GM19099 (cell line): Measurements from ENCODE around the gene TOLLIP.

Experiments
- POLR2A ChIP-seq: IDR thresholded peaks from 3 replicates; pipeline ENCODE4 v1.6.1; 2011; ENCODE audit warnings: low read depth; ENCODE audit not compliant: insufficient read length; ENCODE audit errors: extremely low read depth

TOLLIP gene

DNA sequence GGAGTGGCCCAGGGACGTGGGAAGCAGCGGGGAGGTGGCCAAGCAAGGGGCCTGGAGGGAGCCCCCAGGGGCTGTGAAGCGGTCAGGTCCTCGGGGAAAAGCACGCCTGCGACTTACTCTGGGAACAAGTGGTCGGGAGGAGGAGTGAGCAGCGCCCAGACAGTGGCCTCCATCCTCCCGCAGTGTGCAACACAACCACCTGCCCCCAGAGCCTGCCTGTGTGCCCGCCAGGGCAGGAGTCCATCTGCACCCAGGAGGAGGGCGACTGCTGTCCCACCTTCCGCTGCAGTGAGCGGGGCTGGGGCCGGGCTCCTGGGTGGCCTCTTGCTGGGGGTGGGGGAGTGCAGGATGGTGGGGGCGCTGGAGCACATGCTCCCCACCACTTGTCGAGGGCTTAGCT lies 51.5 kb downstream of the TOLLIP start:
- no peak for TF ChIP-seq POLR2A

GRCh38 chr11:1257366-1257765 lies 52.1 kb downstream of the TOLLIP start:
- TF ChIP-seq POLR2A: no peak

- no peak for TF ChIP-seq POLR2A
Observed at GRCh38 chr11:1256257-1257045, 53.0 kb downstream of the TOLLIP start.

GRCh38 chr11:1255151-1255550 lies 54.3 kb downstream of the TOLLIP start:
- TF ChIP-seq POLR2A: no peak

- no peak for TF ChIP-seq POLR2A
Observed at GRCh38 chr11:1254733-1255132, 54.7 kb downstream of the TOLLIP start.

DNA sequence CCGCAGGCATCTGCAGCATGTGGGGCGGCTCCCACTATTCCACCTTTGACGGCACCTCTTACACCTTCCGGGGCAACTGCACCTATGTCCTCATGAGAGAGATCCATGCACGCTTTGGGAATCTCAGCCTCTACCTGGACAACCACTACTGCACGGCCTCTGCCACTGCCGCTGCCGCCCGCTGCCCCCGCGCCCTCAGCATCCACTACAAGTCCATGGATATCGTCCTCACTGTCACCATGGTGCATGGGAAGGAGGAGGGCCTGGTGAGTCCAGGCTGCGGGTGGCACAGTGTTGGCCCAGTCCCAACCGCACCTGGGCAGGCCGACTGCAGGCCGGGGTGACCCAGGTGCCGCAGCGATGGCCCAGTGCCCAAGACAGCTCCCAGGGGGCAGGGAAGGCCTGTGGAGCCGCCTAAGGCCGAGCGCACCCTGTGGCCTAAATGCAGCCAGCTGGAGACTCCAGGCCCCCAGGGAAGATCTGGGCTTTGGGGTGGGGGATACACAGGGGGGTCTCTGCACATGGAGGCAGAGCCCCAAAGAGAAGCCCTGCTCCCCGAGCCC lies 55.3 kb downstream of the TOLLIP start:
- no peak for TF ChIP-seq POLR2A

DNA sequence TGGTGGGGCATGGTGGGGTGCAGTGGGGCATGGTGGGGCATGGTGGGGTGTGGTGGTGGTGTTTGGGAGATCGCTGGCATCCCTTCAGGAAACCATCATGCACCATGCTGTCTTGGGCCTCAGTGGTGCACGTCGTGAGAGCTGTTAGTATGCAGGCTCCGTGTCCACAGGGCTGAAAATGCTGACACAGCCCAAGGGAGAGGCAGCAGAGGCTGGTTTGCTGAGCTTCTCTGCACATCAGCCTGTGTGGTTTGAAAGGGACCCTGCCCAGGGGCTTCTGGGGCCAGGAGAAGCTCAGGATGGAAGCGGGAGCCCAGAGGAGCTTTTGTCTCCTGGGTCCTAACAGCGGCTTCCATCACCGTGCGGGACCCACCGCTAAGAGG lies 56.3 kb downstream of the TOLLIP start:
- TF ChIP-seq POLR2A: no peak

DNA sequence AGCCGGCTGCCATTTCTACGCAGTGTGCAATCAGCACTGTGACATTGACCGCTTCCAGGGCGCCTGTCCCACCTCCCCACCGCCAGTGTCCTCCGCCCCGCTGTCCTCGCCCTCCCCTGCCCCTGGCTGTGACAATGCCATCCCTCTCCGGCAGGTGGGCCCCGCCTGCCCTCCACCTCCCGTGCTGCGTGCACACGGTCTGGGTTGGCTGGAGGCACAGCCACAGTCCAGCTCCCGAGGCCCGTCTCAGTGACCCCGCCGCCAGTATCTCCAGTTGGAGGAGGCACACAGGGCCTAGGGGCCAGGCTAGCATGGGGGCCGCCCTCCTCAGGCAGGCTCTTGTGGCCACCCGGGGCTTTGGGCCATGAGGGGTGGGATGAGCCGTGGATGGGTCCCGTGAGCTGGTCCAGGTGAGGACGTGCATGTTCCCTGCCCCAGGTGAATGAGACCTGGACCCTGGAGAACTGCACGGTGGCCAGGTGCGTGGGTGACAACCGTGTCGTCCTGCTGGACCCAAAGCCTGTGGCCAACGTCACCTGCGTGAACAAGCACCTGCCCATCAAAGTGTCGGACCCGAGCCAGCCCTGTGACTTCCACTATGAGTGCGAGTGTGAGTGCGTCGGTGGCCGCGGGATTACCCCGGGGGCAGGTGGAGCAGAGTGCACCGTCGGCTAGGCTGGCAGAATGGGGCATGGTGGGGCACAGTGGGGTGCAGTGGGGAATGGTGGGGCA lies 56.9 kb downstream of the TOLLIP start:
- TF ChIP-seq POLR2A: no peak

GRCh38 chr11:1251236-1251770 lies 58.1 kb downstream of the TOLLIP start:
- no peak for TF ChIP-seq POLR2A

DNA sequence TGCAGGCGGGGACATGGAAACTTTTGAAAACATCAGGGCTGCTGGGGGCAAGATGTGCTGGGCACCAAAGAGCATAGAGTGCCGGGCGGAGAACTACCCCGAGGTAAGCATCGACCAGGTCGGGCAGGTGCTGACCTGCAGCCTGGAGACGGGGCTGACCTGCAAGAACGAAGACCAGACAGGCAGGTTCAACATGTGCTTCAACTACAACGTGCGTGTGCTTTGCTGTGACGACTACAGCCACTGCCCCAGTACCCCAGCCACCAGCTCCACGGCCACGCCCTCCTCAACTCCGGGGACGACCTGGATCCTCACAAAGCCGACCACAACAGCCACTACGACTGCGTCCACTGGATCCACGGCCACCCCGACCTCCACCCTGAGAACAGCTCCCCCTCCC lies 67.1 kb downstream of the TOLLIP start:
- no peak for TF ChIP-seq POLR2A

DNA sequence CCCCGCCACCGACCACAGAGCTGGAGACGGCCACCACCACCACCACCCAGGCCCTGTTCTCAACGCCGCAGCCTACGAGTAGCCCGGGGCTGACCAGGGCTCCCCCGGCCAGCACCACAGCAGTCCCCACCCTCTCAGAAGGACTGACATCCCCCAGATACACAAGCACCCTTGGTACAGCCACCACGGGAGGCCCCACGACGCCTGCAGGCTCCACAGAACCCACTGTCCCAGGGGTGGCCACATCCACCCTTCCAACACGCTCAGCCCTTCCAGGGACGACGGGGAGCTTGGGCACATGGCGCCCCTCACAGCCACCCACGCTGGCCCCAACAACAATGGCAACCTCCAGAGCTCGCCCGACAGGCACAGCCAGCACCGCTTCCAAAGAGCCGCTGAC lies 67.7 kb downstream of the TOLLIP start:
- no peak for TF ChIP-seq POLR2A

DNA sequence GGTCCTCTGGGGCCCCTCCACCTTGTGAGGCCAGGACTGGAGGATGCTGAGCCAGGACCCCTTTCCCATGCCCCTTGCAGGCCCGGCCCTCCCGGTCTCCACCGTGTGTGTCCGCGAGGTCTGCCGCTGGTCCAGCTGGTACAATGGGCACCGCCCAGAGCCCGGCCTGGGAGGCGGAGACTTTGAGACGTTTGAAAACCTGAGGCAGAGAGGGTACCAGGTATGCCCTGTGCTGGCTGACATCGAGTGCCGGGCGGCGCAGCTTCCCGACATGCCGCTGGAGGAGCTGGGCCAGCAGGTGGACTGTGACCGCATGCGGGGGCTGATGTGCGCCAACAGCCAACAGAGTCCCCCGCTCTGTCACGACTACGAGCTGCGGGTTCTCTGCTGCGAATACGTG lies 68.7 kb downstream of the TOLLIP start:
- TF ChIP-seq POLR2A: no peak

DNA sequence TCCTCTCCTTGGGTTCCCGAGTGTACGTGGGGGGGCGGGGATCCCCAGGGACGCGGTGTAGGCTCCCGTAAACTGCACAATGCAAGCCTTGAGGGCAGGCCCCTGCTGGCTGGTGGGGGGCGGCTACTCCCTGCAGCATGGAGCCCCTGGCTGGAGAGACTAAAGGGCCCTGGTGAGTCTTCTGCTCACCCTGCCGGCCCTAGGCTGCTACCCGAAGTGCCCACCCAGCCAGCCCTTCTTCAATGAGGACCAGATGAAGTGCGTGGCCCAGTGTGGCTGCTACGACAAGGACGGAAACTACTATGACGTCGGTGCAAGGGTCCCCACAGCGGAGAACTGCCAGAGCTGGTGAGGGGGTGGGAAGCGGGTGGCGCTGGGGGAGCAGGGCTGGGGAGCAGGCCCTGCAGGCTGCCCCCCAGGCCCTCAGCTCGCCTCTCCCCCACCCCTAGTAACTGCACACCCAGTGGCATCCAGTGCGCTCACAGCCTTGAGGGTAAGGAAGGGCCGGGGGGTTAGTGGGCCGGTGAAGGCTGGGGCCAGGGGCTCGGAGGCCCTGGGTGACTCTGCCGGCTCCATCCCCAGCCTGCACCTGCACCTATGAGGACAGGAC lies 69.7 kb downstream of the TOLLIP start:
- TF ChIP-seq POLR2A: no peak

GRCh38 chr11:1238767-1239595 lies 70.5 kb downstream of the TOLLIP start:
- TF ChIP-seq POLR2A: no peak
